Trophoblast cell (in vitro differentiated cells and primary cell): ENCODE data around the gene M6PR.
A peak's percentile ranks its signal among the peaks of the same experiment; 100 is the strongest.
"Not testable (repeated sequence)": the region's sequence is repeated elsewhere in the genome, so short reads cannot be mapped to it uniquely, and the experiment has no call there.

ENCODE experiments used
- DNase-seq, 2 donors: peaks; one replicate each; pipeline ENCODE4 v3.0.0-alpha.2; 2016
- H2AFZ ChIP-seq: 2 replicates; pipeline ENCODE4 v1.6.1; 2013; ENCODE audit warnings: low read length, moderate library complexity, mild to moderate bottlenecking; ENCODE audit not compliant: insufficient read depth, poor library complexity
- H2AK5ac ChIP-seq: 2 replicates; pipeline ENCODE4 v1.6.1; 2013; ENCODE audit warnings: mild to moderate bottlenecking, low read length
- H2BK120ac ChIP-seq: 2 replicates; pipeline ENCODE4 v1.6.1; 2013; ENCODE audit warnings: low read length, mild to moderate bottlenecking, moderate library complexity; ENCODE audit not compliant: insufficient read depth, poor library complexity
- H2BK12ac ChIP-seq: 2 replicates; pipeline ENCODE4 v1.6.1; 2013; ENCODE audit warnings: mild to moderate bottlenecking, low read length, moderate library complexity
- H2BK5ac ChIP-seq: 2 replicates; pipeline ENCODE4 v1.6.1; 2013; ENCODE audit warnings: low read length, low read depth, moderate library complexity, mild to moderate bottlenecking; ENCODE audit not compliant: poor library complexity
- H3K14ac ChIP-seq: 2 replicates; pipeline ENCODE4 v1.6.1; 2013; ENCODE audit warnings: mild to moderate bottlenecking, low read length
- H3K18ac ChIP-seq: 2 replicates; pipeline ENCODE4 v1.6.1; 2013; ENCODE audit warnings: mild to moderate bottlenecking, low read length
- H3K23ac ChIP-seq: 2 replicates; pipeline ENCODE4 v1.6.1; 2013; ENCODE audit warnings: low read length
- H3K27ac ChIP-seq: 2 replicates; pipeline ENCODE4 v1.5.1; 2013; ENCODE audit warnings: low read depth, mild to moderate bottlenecking, inconsistent platforms, low read length, moderate library complexity
- H3K27me3 ChIP-seq: 2 replicates; pipeline ENCODE4 v1.6.1; 2013; ENCODE audit warnings: inconsistent platforms, mild to moderate bottlenecking, low read length, moderate library complexity; ENCODE audit not compliant: insufficient read depth
- H3K36me3 ChIP-seq, 2 experiments: 1 replicate in 1 of 2; 2 replicates in 1 of 2; pipeline ENCODE4 v1.6.1; 2013; ENCODE audit warnings: low read length in 2 of 2, mild to moderate bottlenecking in 2 of 2, moderate library complexity in 1 of 2; ENCODE audit not compliant: insufficient read depth in 2 of 2, control insufficient read depth in 1 of 2
- H3K4ac ChIP-seq: 2 replicates; pipeline ENCODE4 v1.6.1; 2013; ENCODE audit warnings: low read depth, mild to moderate bottlenecking, low read length, moderate library complexity
- H3K4me1 ChIP-seq, 2 experiments: 1 replicate in 1 of 2; 2 replicates in 1 of 2; pipeline ENCODE4 v1.6.1; 2013; ENCODE audit warnings: low read length in 2 of 2, mild to moderate bottlenecking in 2 of 2, moderate library complexity in 1 of 2; ENCODE audit not compliant: insufficient read depth in 2 of 2, control insufficient read depth in 1 of 2
- H3K4me2 ChIP-seq: 2 replicates; pipeline ENCODE4 v1.6.1; 2013; ENCODE audit warnings: inconsistent platforms, mild to moderate bottlenecking, low read length, moderate library complexity
- H3K4me3 ChIP-seq: 2 replicates; pipeline ENCODE4 v1.5.1; 2013; ENCODE audit warnings: mild to moderate bottlenecking, low read depth, low read length, inconsistent platforms
- H3K79me1 ChIP-seq: one replicate; pipeline ENCODE4 v1.6.1; 2013; ENCODE audit warnings: low read length
- H3K79me2 ChIP-seq: 2 replicates; pipeline ENCODE4 v1.6.1; 2013; ENCODE audit warnings: low read length, mild to moderate bottlenecking; ENCODE audit not compliant: control insufficient read depth, insufficient read depth, poor library complexity
- H3K9ac ChIP-seq: 2 replicates; pipeline ENCODE4 v1.6.1; 2013; ENCODE audit warnings: mild to moderate bottlenecking, low read length
- H3K9me3 ChIP-seq: 2 replicates; pipeline ENCODE4 v1.6.1; 2013; ENCODE audit warnings: low read depth, mild to moderate bottlenecking, control low read depth, inconsistent platforms, low read length; ENCODE audit not compliant: insufficient read depth
- H4K12ac ChIP-seq: 2 replicates; pipeline ENCODE4 v1.6.1; 2013; ENCODE audit warnings: low read depth, mild to moderate bottlenecking, low read length, moderate library complexity
- H4K8ac ChIP-seq: 2 replicates; pipeline ENCODE4 v1.6.1; 2013; ENCODE audit warnings: low read depth, mild to moderate bottlenecking, low read length, moderate library complexity
- H4K91ac ChIP-seq: one replicate; pipeline ENCODE4 v1.6.1; 2013; ENCODE audit warnings: low read depth, mild to moderate bottlenecking, low read length, moderate library complexity
- WGBS: extraction: QIAGEN DNeasy Blood & Tissue Kit; methylation state at CpG from one replicate; pipeline ENCODE4 v1.1.7; 2013; ENCODE audit warnings: missing lambda C conversion rate; ENCODE audit not compliant: insufficient read length, insufficient coverage; ENCODE audit errors: extremely low coverage; 5-methylcytosine and 5-hydroxymethylcytosine counted together

Gene M6PR

DNA sequence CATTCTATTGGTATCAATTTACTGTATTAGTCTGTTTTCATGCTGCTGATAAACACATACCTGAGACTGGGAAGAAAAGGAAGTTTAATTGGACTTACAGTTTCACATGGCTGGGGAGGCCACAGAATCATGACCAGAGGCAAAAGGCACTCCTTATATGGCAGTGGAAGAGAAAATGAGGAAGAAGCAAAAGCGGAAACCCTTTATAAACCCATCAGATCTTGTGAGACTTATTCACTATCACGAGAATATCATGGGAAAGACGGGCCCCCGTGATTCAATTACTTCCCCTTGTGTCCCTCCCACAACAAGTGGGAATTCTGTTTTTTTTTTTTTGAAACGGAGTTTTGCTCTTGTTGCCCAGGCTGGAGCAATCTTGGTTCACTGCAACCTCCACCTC is 46.7 kb downstream of the M6PR start:
- DNase-seq: peak in 1 of 2 donors; percentile 25
- not testable (repeated sequence) for H3K27me3 ChIP-seq, H3K14ac ChIP-seq, H2AFZ ChIP-seq, H3K79me2 ChIP-seq, H2BK5ac ChIP-seq, H3K79me1 ChIP-seq, H2BK120ac ChIP-seq, H2AK5ac ChIP-seq, H3K9me3 ChIP-seq, H4K91ac ChIP-seq, H3K27ac ChIP-seq, H3K18ac ChIP-seq, H3K4me2 ChIP-seq, H3K4me3 ChIP-seq, H2BK12ac ChIP-seq, H4K12ac ChIP-seq, H3K9ac ChIP-seq, H3K4me1 ChIP-seq, H4K8ac ChIP-seq, H3K4ac ChIP-seq, H3K36me3 ChIP-seq, H3K23ac ChIP-seq
- WGBS: no CpG with 5 or more reads among the region's 5 CpGs

DNA sequence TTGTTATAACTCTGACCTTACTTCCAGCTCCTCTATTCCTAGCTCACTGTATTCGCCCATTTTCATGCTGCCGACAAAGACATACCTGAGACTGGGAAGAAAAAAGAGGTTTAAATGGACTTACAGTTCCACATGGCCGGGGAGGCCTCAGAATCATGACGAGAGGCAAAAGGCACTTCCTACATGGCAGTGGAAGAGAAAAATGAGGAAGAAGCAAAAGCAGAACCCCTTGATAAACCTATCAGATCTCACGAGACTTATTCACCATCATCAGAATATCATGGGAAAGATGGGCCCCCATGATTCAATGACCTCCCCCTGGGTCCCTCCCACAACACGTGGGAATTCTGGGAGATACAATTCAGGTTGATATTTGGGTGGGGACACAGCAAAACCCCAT is 49.6 kb downstream of the M6PR start:
- Histone ChIP-seq H3K14ac (no peak overlapping the region), H3K27ac (no peak overlapping the region), H3K18ac (no peak overlapping the region), H3K9ac (no peak overlapping the region), H3K79me1 (no peaks in the 10 kb centered on the region), H4K12ac (no peak overlapping the region), H3K4me1 (no peaks in the 10 kb centered on the region), H3K36me3 (no peaks in the 10 kb centered on the region), H4K8ac (no peak overlapping the region), H3K4me3 (no peak overlapping the region), H3K4ac (no peak overlapping the region), H3K79me2 (no peaks in the 10 kb centered on the region), H2AFZ (no peak overlapping the region), H2AK5ac (no peak overlapping the region), H4K91ac (no peak overlapping the region), H3K9me3 (no peaks in the 10 kb centered on the region), H3K4me2 (no peak overlapping the region), H3K23ac (no peak overlapping the region), H2BK120ac (no peak overlapping the region), H2BK5ac (no peak overlapping the region), H3K27me3 (no peaks in the 10 kb centered on the region), H2BK12ac (no peak overlapping the region)
- WGBS: no CpG with 5 or more reads among the region's 6 CpGs
- no peak for DNase-seq

DNA sequence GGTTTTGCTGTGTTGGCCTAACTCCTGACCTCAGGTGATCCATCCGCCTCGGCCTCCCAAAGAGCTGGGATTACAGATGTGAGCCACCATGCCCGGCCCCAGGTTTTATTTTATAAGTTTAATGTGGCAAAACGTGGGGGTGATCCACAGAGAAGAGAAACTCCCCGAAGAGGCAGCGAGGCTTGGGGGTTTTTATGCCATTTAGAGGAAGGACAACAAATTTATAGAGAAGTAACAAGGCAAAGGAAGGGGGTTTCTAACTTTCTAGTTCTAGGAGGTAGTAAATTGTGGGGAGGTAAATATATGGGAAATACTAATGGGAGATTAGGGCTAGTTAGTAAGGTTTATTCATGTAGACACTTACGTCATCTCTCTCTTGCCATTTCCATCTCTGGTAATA is 52.4 kb downstream of the M6PR start:
- no peak overlapping the region for H4K8ac ChIP-seq
- H4K91ac ChIP-seq: no peak overlapping the region
- H3K27me3 ChIP-seq: no peaks in the 10 kb centered on the region
- no peaks in the 10 kb centered on the region for H3K36me3 ChIP-seq
- H2BK5ac ChIP-seq: no peak overlapping the region
- no peaks in the 10 kb centered on the region for H3K79me1 ChIP-seq
- H2BK12ac ChIP-seq: no peak overlapping the region
- H3K9me3 ChIP-seq: no peaks in the 10 kb centered on the region
- no peaks in the 10 kb centered on the region for H3K79me2 ChIP-seq
- no peak overlapping the region for H3K27ac ChIP-seq
- no peak overlapping the region for H3K4me2 ChIP-seq
- H2AFZ ChIP-seq: no peak overlapping the region
- no peak overlapping the region for H3K23ac ChIP-seq
- H4K12ac ChIP-seq: no peak overlapping the region
- H3K4me3 ChIP-seq: no peak overlapping the region
- H3K4me1 ChIP-seq: no peaks in the 10 kb centered on the region
- no peak for DNase-seq
- H3K4ac ChIP-seq: no peak overlapping the region
- H3K9ac ChIP-seq: no peak overlapping the region
- no peak overlapping the region for H2AK5ac ChIP-seq
- H2BK120ac ChIP-seq: no peak overlapping the region
- H3K18ac ChIP-seq: no peak overlapping the region
- no CpG with 5 or more reads among the region's 7 CpGs for WGBS
- no peak overlapping the region for H3K14ac ChIP-seq

DNA sequence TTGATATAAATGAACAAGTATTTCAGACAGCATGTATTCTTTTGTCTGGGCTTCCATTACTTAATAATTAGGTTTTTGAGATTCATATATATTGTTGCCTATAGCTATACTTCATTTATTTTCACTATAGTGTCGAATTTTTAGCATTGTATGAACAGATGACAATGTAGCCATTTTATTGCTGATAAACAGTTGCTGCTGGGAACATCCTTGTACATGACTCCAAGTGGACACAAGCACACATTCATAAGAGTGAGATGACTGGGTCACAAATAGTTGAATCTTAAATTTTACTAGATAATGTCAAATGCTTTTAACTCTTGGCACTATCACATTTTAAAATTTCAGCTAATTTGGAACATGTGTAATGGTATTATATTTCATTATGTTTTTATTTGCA is 54.5 kb downstream of the M6PR start:
- Histone ChIP-seq H3K4ac (no peak overlapping the region), H2AFZ (no peak overlapping the region), H3K4me2 (no peak overlapping the region), H3K4me3 (no peak overlapping the region), H3K18ac (no peak overlapping the region), H4K91ac (no peak overlapping the region), H3K27me3 (no peaks in the 10 kb centered on the region), H3K9me3 (no peaks in the 10 kb centered on the region), H3K79me2 (no peaks in the 10 kb centered on the region), H3K14ac (no peak overlapping the region), H3K23ac (no peak overlapping the region), H3K4me1 (no peaks in the 10 kb centered on the region), H4K12ac (no peak overlapping the region), H3K79me1 (no peaks in the 10 kb centered on the region), H3K27ac (no peak overlapping the region), H2BK12ac (no peak overlapping the region), H2BK120ac (no peak overlapping the region), H2AK5ac (no peak overlapping the region), H2BK5ac (no peak overlapping the region), H3K36me3 (no peaks in the 10 kb centered on the region), H4K8ac (no peak overlapping the region), H3K9ac (no peak overlapping the region)
- DNase-seq: no peak
- WGBS: no CpG with 5 or more reads among the region's 1 CpG

DNA sequence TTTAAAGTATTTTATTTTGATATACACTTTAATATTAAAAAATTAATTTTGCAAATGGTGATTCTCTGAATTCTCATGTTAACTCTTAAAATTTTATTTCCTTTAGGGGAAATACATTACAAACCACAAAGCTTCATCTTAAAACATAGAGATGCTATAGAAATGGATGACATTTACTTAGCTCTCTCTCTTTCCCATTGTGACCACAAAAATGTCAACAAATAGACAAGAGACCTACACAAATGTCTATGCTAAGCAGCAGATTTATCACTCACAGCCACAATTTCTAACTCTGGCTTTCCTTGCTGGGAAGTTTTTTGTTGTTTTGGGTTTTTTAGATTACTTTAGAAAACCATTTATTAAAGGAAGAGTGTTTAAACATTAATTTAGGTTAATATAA is 55.1 kb downstream of the M6PR start:
- no peak overlapping the region for H3K4me3 ChIP-seq
- no peak overlapping the region for H2BK5ac ChIP-seq
- no peak overlapping the region for H3K23ac ChIP-seq
- no peak overlapping the region for H3K18ac ChIP-seq
- no peak overlapping the region for H3K9ac ChIP-seq
- no peaks in the 10 kb centered on the region for H3K79me1 ChIP-seq
- no peak overlapping the region for H3K14ac ChIP-seq
- H3K4me2 ChIP-seq: no peak overlapping the region
- H3K27me3 ChIP-seq: no peaks in the 10 kb centered on the region
- H2AK5ac ChIP-seq: no peak overlapping the region
- H2BK120ac ChIP-seq: no peak overlapping the region
- H3K27ac ChIP-seq: no peak overlapping the region
- H3K4ac ChIP-seq: no peak overlapping the region
- H2AFZ ChIP-seq: no peak overlapping the region
- H3K9me3 ChIP-seq: no peaks in the 10 kb centered on the region
- H4K91ac ChIP-seq: no peak overlapping the region
- no peaks in the 10 kb centered on the region for H3K79me2 ChIP-seq
- no peak for DNase-seq
- no peak overlapping the region for H4K12ac ChIP-seq
- no peak overlapping the region for H2BK12ac ChIP-seq
- no peaks in the 10 kb centered on the region for H3K36me3 ChIP-seq
- no peak overlapping the region for H4K8ac ChIP-seq
- no peaks in the 10 kb centered on the region for H3K4me1 ChIP-seq
